ENCODE results near the gene TESK2. TPM values are rescaled to one million over a fixed set of nuclear protein-coding genes. Genes with fewer than 3 reads are reported as not detected.

TESK2 gene
- total RNA-seq, 1 experiment from 2014 or later = 5.0 TPM

GRCh38 chr1:45516465-45516864, 25.5 kb upstream of the TESK2 start:
- ChIA-PET POLR2A (interaction anchor here (0.7 to 1.4 kb wide), 4 partner anchors 10 to 832 kb away, joined by 3 to 4 read pairs (median 3); partner anchors contain the start of gene CCDC163), RAD21 (ENCODE audit: low non-redundant PET in 1 of 2, low total read pairs in 2 of 2, uncharacterized antibody in 2 of 2, unreplicated experiment in 2 of 2) (no interaction called here), CTCF (no interaction called here)
- Histone ChIP-seq H3K4me3 (replicated peaks in 1 of 2; ENCODE audit: low read depth in 1 of 2, low read length in 2 of 2) (no peak overlapping the region), H3K27me3 (ENCODE audit: insufficient read depth, low read length) (no peaks in the 10 kb centered on the region), H3K79me2 (ENCODE audit: insufficient read depth, low read length) (peaks cover 93% of the 10 kb centered on the region), H3K9me3 (ENCODE audit: control insufficient read depth in 1 of 2, insufficient read depth in 1 of 2, low read depth in 1 of 2, low read length in 2 of 2) (no peaks in the 10 kb centered on the region), H3K36me3 (ENCODE audit: control insufficient read depth in 1 of 2, insufficient read depth in 2 of 2, low read length in 2 of 2) (peaks cover 46 to 71% of the 10 kb centered on the region in 2 experiments), H4K20me1 (ENCODE audit: insufficient read depth) (peaks cover 32% of the 10 kb centered on the region), H3K9me2 (ENCODE audit: insufficient read depth) (no peaks in the 10 kb centered on the region), H2AFZ (ENCODE audit: low read depth, low read length, poor library complexity, severe bottlenecking) (no peak overlapping the region), H3K4me1 (ENCODE audit: control insufficient read depth in 1 of 2, insufficient read depth in 2 of 2, low read length in 2 of 2) (peaks cover 6 to 11% of the 10 kb centered on the region in 2 experiments; a peak in 2 of 4 replicates), H3K27ac (ENCODE audit: low read depth, low read length) (no peak overlapping the region), H3K9ac (ENCODE audit: low read length) (no peak overlapping the region), H3K4me2 (ENCODE audit: low read length) (no peak overlapping the region)
- DNase-seq (ENCODE audit: low read depth, low spot score) (no peak), ATAC-seq (no peak)
- BruUV-seq (replicated peaks) = no TSS peak
- TF ChIP-seq REST (IDR thresholded peaks at IDR 0.05; ENCODE audit: low read depth) = no peak
- no peak for TF ChIP-seq EGR1 (IDR thresholded peaks at IDR 0.05; ENCODE audit: low read depth)
- no peak for TF ChIP-seq ZNF274 (IDR thresholded peaks at IDR 0.05; ENCODE audit: low read depth, low read length)
- no peak for TF ChIP-seq FOSL1 (IDR thresholded peaks at IDR 0.05; ENCODE audit: low read depth)
- TF ChIP-seq SP1 (IDR thresholded peaks at IDR 0.05; ENCODE audit: low read depth) = no peak
- no peak for TF ChIP-seq SIN3A (IDR thresholded peaks at IDR 0.05; ENCODE audit: low read depth)
- no peak for TF ChIP-seq YY1 (IDR thresholded peaks at IDR 0.05; ENCODE audit: extremely low read depth, insufficient replicate concordance, low read depth, low read length)
- intact Hi-C loops (cut with micrococcal nuclease) = no loop called here
